ENCODE data around the gene TOX2.

GRCh38 chr20:44019638-44020335 is 105.1 kb downstream of the TOX2 start:
- no peak for TF ChIP-seq POLR2AphosphoS5 (IDR thresholded peaks at IDR 0.05; ENCODE audit: low read depth, low read length)
- no peak for TF ChIP-seq POLR2A (IDR thresholded peaks at IDR 0.05; ENCODE audit: low read depth, low read length)

Data from GM12892 (cell line).